ENCODE results near the gene TBC1D17.

- TF ChIP-seq CTCF (IDR thresholded peaks at IDR 0.05) (no peak), POLR2A (IDR thresholded peaks at IDR 0.05) (no peak)
Measured at GRCh38 chr19:49925486-49925885, 48.0 kb downstream of the TBC1D17 start.
